PFSK-1 (cell line): ENCODE measurements around the gene RNPEP.

Experiments
- FOXP2 ChIP-seq: optimal IDR thresholded peaks from 2 replicates; pipeline ENCODE3; 2011; ENCODE audit warnings: borderline replicate concordance, control low read depth, inconsistent platforms; ENCODE audit not compliant: insufficient read depth; ENCODE audit errors: extremely low read length, extremely low read depth
- POLR2AphosphoS5 ChIP-seq: IDR thresholded peaks from 2 replicates; pipeline ENCODE4 v1.6.1; 2012; ENCODE audit warnings: low read depth, mild to moderate bottlenecking, control low read depth, low read length, moderate library complexity
- SIN3A ChIP-seq: IDR thresholded peaks from 2 replicates; pipeline ENCODE4 v1.6.1; 2012; ENCODE audit warnings: mild to moderate bottlenecking, low read length, moderate library complexity, borderline replicate concordance; ENCODE audit not compliant: insufficient read depth
- TAF1 ChIP-seq: IDR thresholded peaks from 2 replicates; pipeline ENCODE4 v1.6.1; 2012; ENCODE audit warnings: low read length, control low read depth, borderline replicate concordance; ENCODE audit not compliant: insufficient read depth
- TF ChIP-seq, protein P1 (sequence below), 2 experiments: IDR thresholded peaks; 2 replicates each; pipeline versions ENCODE4 v1.6.1 to v1.8.0; 2011 to 2012; ENCODE audit warnings: low read depth in 2 of 2, low read length in 2 of 2, control low read depth in 1 of 2, inconsistent platforms in 1 of 2, mild to moderate bottlenecking in 1 of 2, moderate library complexity in 1 of 2; ENCODE audit not compliant: insufficient read depth in 1 of 2

RNPEP gene

DNA sequence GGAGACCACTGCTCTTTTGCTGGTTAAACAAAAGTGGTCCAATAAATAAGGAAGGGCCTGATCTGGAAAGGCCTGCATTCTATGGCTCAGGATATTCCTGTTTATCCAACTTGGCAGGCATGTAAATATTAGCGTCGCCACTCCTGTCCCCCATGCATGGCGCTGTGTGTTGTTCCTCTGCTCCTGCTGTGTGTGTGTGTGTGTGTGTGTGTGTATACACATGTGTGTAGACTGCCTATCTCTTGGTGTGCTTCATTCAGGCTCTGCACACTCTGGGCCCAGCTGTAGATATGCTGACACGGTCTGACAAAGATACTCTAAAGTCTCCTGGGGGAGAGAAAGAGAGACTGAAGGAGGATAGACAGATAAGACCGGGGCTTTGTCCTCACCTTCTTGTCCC lies 42.9 kb upstream of the RNPEP start:
- no peak for TF ChIP-seq POLR2AphosphoS5
- no peak for TF ChIP-seq SIN3A
- TF ChIP-seq FOXP2: no peak
- TF ChIP-seq, protein P1, sequence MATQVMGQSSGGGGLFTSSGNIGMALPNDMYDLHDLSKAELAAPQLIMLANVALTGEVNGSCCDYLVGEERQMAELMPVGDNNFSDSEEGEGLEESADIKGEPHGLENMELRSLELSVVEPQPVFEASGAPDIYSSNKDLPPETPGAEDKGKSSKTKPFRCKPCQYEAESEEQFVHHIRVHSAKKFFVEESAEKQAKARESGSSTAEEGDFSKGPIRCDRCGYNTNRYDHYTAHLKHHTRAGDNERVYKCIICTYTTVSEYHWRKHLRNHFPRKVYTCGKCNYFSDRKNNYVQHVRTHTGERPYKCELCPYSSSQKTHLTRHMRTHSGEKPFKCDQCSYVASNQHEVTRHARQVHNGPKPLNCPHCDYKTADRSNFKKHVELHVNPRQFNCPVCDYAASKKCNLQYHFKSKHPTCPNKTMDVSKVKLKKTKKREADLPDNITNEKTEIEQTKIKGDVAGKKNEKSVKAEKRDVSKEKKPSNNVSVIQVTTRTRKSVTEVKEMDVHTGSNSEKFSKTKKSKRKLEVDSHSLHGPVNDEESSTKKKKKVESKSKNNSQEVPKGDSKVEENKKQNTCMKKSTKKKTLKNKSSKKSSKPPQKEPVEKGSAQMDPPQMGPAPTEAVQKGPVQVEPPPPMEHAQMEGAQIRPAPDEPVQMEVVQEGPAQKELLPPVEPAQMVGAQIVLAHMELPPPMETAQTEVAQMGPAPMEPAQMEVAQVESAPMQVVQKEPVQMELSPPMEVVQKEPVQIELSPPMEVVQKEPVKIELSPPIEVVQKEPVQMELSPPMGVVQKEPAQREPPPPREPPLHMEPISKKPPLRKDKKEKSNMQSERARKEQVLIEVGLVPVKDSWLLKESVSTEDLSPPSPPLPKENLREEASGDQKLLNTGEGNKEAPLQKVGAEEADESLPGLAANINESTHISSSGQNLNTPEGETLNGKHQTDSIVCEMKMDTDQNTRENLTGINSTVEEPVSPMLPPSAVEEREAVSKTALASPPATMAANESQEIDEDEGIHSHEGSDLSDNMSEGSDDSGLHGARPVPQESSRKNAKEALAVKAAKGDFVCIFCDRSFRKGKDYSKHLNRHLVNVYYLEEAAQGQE (IDR thresholded peaks at IDR 0.05; ENCODE audit: insufficient read depth in 1 of 2, low read depth in 2 of 2, low read length in 2 of 2): no peak

DNA sequence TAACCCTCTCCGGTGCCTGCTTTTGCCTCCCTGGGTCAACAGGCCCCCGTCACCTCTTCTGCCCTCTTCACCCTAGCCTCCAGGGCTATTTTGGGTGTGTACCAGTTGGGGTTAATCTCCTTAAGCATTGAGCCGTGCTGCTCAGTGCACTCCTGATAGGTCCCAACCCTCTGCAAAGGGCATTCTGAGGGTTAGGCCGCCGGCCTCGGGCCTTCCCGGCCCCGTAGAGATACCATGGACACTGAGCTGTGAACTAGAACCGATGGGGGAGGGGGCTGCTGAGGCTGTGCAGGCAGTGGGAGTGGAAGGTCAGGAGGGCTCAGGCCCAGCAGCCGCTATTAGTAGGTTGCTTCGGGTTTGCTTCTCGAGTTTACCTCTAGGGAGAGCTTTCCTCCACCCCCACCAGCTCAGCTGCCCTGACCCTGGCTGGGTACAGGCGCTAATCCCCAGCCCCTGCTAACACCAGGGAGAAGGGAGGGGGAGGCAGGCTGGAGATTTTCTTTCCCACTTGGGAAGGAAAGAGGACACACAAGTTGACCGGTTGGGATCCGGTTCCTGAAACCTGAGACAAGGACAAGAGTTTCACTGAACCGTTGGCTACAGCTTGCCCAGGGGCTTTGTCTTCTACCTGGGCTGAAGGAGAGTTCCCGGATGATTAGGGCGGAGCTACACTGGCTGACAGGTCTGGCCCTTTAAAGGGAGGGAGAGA lies 40.9 kb upstream of the RNPEP start:
- TF ChIP-seq TAF1 (no peak), SIN3A (no peak), FOXP2 (no peak), POLR2AphosphoS5 (no peak)
- TF ChIP-seq, protein P1 (IDR thresholded peaks at IDR 0.05; ENCODE audit: insufficient read depth in 1 of 2, low read depth in 2 of 2, low read length in 2 of 2): no peak

GRCh38 chr1:201942129-201942495 lies 40.3 kb upstream of the RNPEP start:
- TF ChIP-seq, protein P1 (IDR thresholded peaks at IDR 0.05; ENCODE audit: insufficient read depth in 1 of 2, low read depth in 2 of 2, low read length in 2 of 2): no peak

- TF ChIP-seq POLR2AphosphoS5 (no peak), FOXP2 (no peak), TAF1 (no peak), SIN3A (no peak)
- TF ChIP-seq, protein P1 (IDR thresholded peaks at IDR 0.05; ENCODE audit: insufficient read depth in 1 of 2, low read depth in 2 of 2, low read length in 2 of 2): no peak
These were observed 38.4 kb upstream of the RNPEP start for GRCh38 chr1:201944002-201944401.

DNA sequence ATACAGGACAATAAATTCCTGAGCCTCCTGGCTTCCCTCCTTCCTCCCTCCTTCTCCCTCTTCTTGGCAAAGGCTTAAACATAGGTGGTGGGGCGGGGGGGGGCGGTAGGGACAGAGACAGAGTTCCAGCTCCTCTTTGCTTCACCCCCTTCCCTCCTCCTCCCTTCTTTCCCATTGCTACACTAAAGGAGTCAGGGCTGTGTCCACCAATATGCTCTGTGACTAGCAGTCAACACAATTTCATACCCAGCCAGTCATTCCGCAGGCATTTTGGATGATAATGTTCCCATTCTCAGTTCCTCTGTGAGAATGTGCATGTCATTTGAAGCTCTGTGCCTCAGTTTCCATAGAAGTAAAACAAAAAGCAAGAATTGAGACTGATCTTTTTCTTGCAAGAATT lies 37.8 kb upstream of the RNPEP start:
- no peak for TF ChIP-seq POLR2AphosphoS5
- TF ChIP-seq SIN3A: no peak
- TF ChIP-seq, protein P1 (IDR thresholded peaks at IDR 0.05; ENCODE audit: insufficient read depth in 1 of 2, low read depth in 2 of 2, low read length in 2 of 2): no peak
- no peak for TF ChIP-seq FOXP2
- no peak for TF ChIP-seq TAF1
